Caco-2 (cell line): ENCODE data around the gene C16orf90. TPM values are rescaled to one million over a fixed set of nuclear protein-coding genes. Genes with fewer than 3 reads are reported as not detected.

Experiments
- BruUV-seq: library from RNA; stranded (reverse); fragments of 400-500 nt; replicated peaks from 2 replicates; lab custom pipeline; 2021; lab: Mats Ljungman, UMichigan
- CTCF ChIA-PET: fragments of 300-600 bp; sonication (Branson Sonifier 250); formaldehyde crosslinking; loops from one replicate; lab custom pipeline; 2022; ENCODE audit warnings: antibody characterized with exemption; lab: Charles Lee
- POLR2A ChIA-PET: fragments of 300-600 bp; sonication (Branson Sonifier 250); formaldehyde crosslinking; loops from one replicate; lab custom pipeline; 2022; ENCODE audit warnings: antibody characterized with exemption; lab: Charles Lee
- DNase-seq, 2 experiments: peaks; one replicate each; pipeline versions ENCODE4 v3.0.0 to v3.0.0-alpha.2; 2020 to 2022
- H3K27me3 ChIP-seq: replicated peaks from 2 replicates; pipeline ENCODE4 v1.6.0; 2011; ENCODE audit warnings: low read length; ENCODE audit not compliant: control insufficient read depth, insufficient read depth
- H3K36me3 ChIP-seq: 2 replicates; pipeline ENCODE4 v1.5.1; 2011; ENCODE audit warnings: low read length; ENCODE audit not compliant: control insufficient read depth, insufficient read depth
- H3K4me1 ChIP-seq: fragments of 250-450 bp; sonication (Bioruptor Pico); 2 replicates; pipeline ENCODE4 v1.5.1; 2020; ENCODE audit warnings: mild to moderate bottlenecking
- H3K4me3 ChIP-seq: 2 replicates; pipeline ENCODE4 v1.5.1; 2011; ENCODE audit warnings: low read depth, mild to moderate bottlenecking, control low read depth, low read length
- H3K9me3 ChIP-seq: fragments of 250-450 bp; sonication (Bioruptor Pico); 2 replicates; pipeline ENCODE4 v1.5.1; 2020; ENCODE audit warnings: mild to moderate bottlenecking, moderate library complexity
- H3K27ac Mint-ChIP-seq: one replicate; pipeline ENCODE4 v1.8.0; 2022; ENCODE audit warnings: mixed read lengths; ENCODE audit not compliant: unreplicated experiment
- H3K27me3 Mint-ChIP-seq: one replicate; pipeline ENCODE4 v1.8.0; 2022; ENCODE audit warnings: mixed read lengths; ENCODE audit not compliant: insufficient read depth, unreplicated experiment
- H3K36me3 Mint-ChIP-seq: one replicate; pipeline ENCODE4 v1.8.0; 2022; ENCODE audit warnings: mild to moderate bottlenecking, mixed read lengths; ENCODE audit not compliant: insufficient read depth, unreplicated experiment
- H3K4me1 Mint-ChIP-seq: one replicate; pipeline ENCODE4 v1.8.0; 2022; ENCODE audit warnings: low read depth, mixed read lengths; ENCODE audit not compliant: unreplicated experiment
- H3K4me3 Mint-ChIP-seq: one replicate; pipeline ENCODE4 v1.8.0; 2022; ENCODE audit warnings: mild to moderate bottlenecking, moderate library complexity, mixed read lengths; ENCODE audit not compliant: unreplicated experiment
- H3K9me3 Mint-ChIP-seq: one replicate; pipeline ENCODE4 v1.8.0; 2022; ENCODE audit warnings: mixed read lengths; ENCODE audit not compliant: unreplicated experiment
- intact Hi-C: fragments of 100-400 bp; cut with micrococcal nuclease; formaldehyde crosslinking; loops from one replicate; pipeline ENCODE4 v1.10.0; 2022; ENCODE audit not compliant: unreplicated experiment
- total RNA-seq: library from RNA; stranded (reverse); gene quantifications from 2 replicates; pipeline ENCODE4 v1.2.3, GENCODE V29; 2022
- TF ChIP-seq, protein P1 (sequence below), 2 experiments: fragments of 200-600 bp in 1 of 2; IDR thresholded peaks; 1 replicate in 1 of 2; 2 replicates in 1 of 2; pipeline versions ENCODE4 v1.5.1 to v1.8.0; 2011 to 2022; ENCODE audit warnings: antibody characterized with exemption in 1 of 2, control low read depth in 1 of 2, inconsistent platforms in 1 of 2, low read depth in 1 of 2, low read length in 1 of 2, mild to moderate bottlenecking in 1 of 2, moderate library complexity in 1 of 2; ENCODE audit not compliant: insufficient read depth in 1 of 2, severe bottlenecking in 1 of 2, unreplicated experiment in 1 of 2

Gene C16orf90
- total RNA-seq, 1 experiment from 2014 or later, result not detected

DNA sequence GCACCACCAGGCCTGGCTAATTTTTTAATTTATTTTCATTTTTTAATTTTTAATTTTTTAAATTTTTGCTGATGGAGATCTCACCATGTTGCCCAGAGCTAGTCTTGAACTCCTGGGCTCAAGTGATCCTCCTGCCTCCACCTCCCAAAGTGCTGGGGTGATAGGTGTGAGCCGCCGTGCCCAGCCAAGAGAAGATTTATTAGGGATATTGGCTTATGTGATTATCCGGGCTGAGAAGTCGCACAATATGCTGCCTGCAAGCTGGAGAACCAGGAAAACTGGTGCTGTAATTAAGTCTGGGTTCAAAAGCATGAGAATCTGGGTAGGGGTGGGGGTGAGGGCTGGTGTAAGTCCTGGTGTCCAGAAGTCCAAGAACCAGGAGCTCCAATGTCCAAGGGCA is 2.5 kb upstream of the C16orf90 start:
- H3K9me3 ChIP-seq, result no peaks in the 10 kb centered on the region
- BruUV-seq, result no TSS peak

DNA sequence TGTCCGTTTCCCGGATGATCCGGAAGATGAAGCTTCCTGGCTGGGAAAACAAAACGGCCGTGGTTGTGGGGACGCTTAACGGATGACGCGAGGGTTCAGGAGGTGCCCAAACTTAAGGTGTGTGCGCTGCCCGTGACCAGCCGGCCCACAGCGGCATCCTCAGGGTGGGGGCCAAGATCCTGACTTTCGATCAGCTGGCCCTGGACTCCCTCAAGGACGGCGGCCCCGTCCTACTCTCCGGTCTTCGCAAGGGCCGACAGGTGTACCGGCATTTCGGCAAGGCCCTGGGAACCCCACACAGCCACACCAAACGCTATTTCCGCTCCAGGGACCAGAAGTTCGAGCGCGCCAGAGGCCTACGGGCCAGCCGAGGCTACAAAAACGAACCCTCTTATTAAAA is 1.1 kb upstream of the C16orf90 start:
- CTCF ChIA-PET, result no interaction called here
- Histone ChIP-seq H3K9me3 (no peaks in the 10 kb centered on the region), H3K36me3 (no peaks in the 10 kb centered on the region), H3K4me3 (no peak overlapping the region), H3K4me1 (no peaks in the 10 kb centered on the region), H3K27me3 (no peaks in the 10 kb centered on the region)
- POLR2A ChIA-PET, result no interaction called here
- Mint-ChIP-seq H3K27ac (no peak overlapping the region), H3K27me3 (no peaks in the 10 kb centered on the region), H3K4me3 (no peak overlapping the region), H3K36me3 (peaks cover 12% of the 10 kb centered on the region), H3K9me3 (no peaks in the 10 kb centered on the region), H3K4me1 (no peaks in the 10 kb centered on the region)
- DNase-seq, result no peak
- intact Hi-C loops, result no loop called here
- no TSS peak for BruUV-seq
- TF ChIP-seq, protein P1, sequence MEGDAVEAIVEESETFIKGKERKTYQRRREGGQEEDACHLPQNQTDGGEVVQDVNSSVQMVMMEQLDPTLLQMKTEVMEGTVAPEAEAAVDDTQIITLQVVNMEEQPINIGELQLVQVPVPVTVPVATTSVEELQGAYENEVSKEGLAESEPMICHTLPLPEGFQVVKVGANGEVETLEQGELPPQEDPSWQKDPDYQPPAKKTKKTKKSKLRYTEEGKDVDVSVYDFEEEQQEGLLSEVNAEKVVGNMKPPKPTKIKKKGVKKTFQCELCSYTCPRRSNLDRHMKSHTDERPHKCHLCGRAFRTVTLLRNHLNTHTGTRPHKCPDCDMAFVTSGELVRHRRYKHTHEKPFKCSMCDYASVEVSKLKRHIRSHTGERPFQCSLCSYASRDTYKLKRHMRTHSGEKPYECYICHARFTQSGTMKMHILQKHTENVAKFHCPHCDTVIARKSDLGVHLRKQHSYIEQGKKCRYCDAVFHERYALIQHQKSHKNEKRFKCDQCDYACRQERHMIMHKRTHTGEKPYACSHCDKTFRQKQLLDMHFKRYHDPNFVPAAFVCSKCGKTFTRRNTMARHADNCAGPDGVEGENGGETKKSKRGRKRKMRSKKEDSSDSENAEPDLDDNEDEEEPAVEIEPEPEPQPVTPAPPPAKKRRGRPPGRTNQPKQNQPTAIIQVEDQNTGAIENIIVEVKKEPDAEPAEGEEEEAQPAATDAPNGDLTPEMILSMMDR (IDR thresholded peaks at IDR 0.05; ENCODE audit: insufficient read depth in 1 of 2, low read depth in 1 of 2, low read length in 1 of 2, severe bottlenecking in 1 of 2, unreplicated experiment in 1 of 2), result no peak

More for the DNA sequence above, 2.5 kb upstream of the C16orf90 start:
- TF ChIP-seq, protein P1 (IDR thresholded peaks at IDR 0.05; ENCODE audit: insufficient read depth in 1 of 2, low read depth in 1 of 2, low read length in 1 of 2, severe bottlenecking in 1 of 2, unreplicated experiment in 1 of 2), result no peak
- CTCF ChIA-PET, result no interaction called here
- Histone ChIP-seq H3K4me3 (no peak overlapping the region), H3K27me3 (no peaks in the 10 kb centered on the region), H3K4me1 (no peaks in the 10 kb centered on the region), H3K36me3 (no peaks in the 10 kb centered on the region)
- Mint-ChIP-seq H3K27me3 (no peaks in the 10 kb centered on the region), H3K36me3 (no peaks in the 10 kb centered on the region), H3K27ac (no peak overlapping the region), H3K9me3 (no peaks in the 10 kb centered on the region), H3K4me1 (no peaks in the 10 kb centered on the region), H3K4me3 (no peak overlapping the region)
- POLR2A ChIA-PET, result no interaction called here
- intact Hi-C loops, result no loop called here
- no peak for DNase-seq

DNA sequence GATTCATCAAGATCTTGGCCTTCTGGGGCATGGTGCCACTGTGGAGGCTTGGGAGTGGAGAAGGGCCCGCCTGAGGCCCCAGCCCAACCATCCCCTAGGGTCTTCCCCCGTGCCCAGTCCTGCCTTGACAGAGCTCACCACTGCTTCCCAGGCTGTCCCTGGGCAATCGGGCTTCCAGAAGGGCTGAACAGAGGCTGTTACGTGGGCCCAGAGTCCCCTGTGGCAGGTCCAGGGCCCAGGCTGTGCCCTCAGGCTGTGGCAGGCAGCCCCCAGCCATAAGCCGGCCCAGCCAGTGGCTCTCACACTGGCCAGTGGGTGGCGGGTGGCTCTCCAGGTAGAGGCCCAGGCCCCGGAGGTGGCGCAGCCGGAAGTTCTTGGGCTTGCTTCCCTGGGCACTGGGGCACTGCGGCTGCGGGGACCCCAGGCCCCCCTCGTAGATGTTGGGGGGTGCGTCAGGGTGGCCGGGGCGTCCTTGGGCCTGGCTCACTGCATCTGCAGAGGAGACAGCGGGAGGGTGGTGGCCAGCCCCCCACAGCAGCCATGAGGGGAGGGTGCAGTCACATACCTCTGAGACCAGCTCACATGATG is 809 bp downstream of the C16orf90 start:
- intact Hi-C loops, result no loop called here
- H3K4me1 Mint-ChIP-seq, result no peaks in the 10 kb centered on the region
- ChIA-PET CTCF (no interaction called here), POLR2A (no interaction called here)
- Histone ChIP-seq H3K27me3 (no peaks in the 10 kb centered on the region), H3K4me3 (no peak overlapping the region), H3K4me1 (no peaks in the 10 kb centered on the region), H3K36me3 (no peaks in the 10 kb centered on the region), H3K9me3 (no peaks in the 10 kb centered on the region)
- H3K27me3 Mint-ChIP-seq, result no peaks in the 10 kb centered on the region
- H3K36me3 Mint-ChIP-seq, result peaks cover 19% of the 10 kb centered on the region
- TF ChIP-seq, protein P1 (IDR thresholded peaks at IDR 0.05; ENCODE audit: insufficient read depth in 1 of 2, low read depth in 1 of 2, low read length in 1 of 2, severe bottlenecking in 1 of 2, unreplicated experiment in 1 of 2), result no peak
- no peak overlapping the region for H3K27ac Mint-ChIP-seq
- no peaks in the 10 kb centered on the region for H3K9me3 Mint-ChIP-seq
- no TSS peak for BruUV-seq
- DNase-seq, result no peak
- H3K4me3 Mint-ChIP-seq, result no peak overlapping the region
